Measurements from ENCODE around the gene EPN2.

DNA sequence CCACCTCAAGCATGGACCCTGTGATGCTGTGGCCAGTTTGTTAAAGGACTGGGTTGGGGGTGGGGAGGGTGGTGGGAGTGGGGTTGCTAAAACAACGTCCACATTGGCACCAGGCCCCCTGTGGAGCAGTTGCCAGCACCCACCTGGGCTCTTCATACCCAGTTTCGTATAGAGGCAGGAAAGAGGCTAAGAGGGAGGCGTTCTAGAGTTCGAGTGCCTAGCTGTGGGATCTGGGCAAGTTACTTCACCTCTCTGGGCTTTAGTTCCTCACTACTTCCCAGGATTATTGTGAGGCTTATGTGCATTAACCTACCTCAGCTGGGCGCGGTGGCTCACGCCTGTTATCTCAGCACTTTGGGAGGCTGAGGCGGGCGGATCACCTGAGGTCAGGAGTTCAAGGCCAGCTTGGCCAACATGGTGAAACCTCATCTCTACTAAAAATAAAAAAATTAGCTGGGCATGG lies 148.4 kb downstream of the EPN2 start:
- TF ChIP-seq ELF1 (IDR thresholded peaks at IDR 0.05; ENCODE audit: borderline replicate concordance, low read depth) (no peak), POLR2AphosphoS5 (IDR thresholded peaks at IDR 0.05; ENCODE audit: low read depth, low read length) (no peak), POLR2A (IDR thresholded peaks at IDR 0.05; ENCODE audit: borderline replicate concordance, extremely low read depth, insufficient read depth, insufficient read length) (no peak), CEBPB (IDR thresholded peaks at IDR 0.05; ENCODE audit: low read depth) (no peak), EZH2 (IDR thresholded peaks at IDR 0.05) (no peak), SIN3A (IDR thresholded peaks at IDR 0.05; ENCODE audit: low read depth) (no peak), CBX3 (IDR thresholded peaks at IDR 0.05; ENCODE audit: low read depth) (no peak), SRF (IDR thresholded peaks at IDR 0.05; ENCODE audit: low read depth) (no peak), RAD21 (IDR thresholded peaks at IDR 0.05; ENCODE audit: low read depth) (no peak), FOSL1 (IDR thresholded peaks at IDR 0.05; ENCODE audit: low read depth) (no peak)
- TF ChIP-seq, protein P1, sequence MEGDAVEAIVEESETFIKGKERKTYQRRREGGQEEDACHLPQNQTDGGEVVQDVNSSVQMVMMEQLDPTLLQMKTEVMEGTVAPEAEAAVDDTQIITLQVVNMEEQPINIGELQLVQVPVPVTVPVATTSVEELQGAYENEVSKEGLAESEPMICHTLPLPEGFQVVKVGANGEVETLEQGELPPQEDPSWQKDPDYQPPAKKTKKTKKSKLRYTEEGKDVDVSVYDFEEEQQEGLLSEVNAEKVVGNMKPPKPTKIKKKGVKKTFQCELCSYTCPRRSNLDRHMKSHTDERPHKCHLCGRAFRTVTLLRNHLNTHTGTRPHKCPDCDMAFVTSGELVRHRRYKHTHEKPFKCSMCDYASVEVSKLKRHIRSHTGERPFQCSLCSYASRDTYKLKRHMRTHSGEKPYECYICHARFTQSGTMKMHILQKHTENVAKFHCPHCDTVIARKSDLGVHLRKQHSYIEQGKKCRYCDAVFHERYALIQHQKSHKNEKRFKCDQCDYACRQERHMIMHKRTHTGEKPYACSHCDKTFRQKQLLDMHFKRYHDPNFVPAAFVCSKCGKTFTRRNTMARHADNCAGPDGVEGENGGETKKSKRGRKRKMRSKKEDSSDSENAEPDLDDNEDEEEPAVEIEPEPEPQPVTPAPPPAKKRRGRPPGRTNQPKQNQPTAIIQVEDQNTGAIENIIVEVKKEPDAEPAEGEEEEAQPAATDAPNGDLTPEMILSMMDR (IDR thresholded peaks at IDR 0.05 in 2 of 3, conservative IDR thresholded peaks at IDR 0.05 in 1 of 3; ENCODE audit: borderline replicate concordance in 1 of 3, insufficient read depth in 1 of 3, low read depth in 2 of 3, low read length in 2 of 3): no peak
- TF ChIP-seq, protein P2, sequence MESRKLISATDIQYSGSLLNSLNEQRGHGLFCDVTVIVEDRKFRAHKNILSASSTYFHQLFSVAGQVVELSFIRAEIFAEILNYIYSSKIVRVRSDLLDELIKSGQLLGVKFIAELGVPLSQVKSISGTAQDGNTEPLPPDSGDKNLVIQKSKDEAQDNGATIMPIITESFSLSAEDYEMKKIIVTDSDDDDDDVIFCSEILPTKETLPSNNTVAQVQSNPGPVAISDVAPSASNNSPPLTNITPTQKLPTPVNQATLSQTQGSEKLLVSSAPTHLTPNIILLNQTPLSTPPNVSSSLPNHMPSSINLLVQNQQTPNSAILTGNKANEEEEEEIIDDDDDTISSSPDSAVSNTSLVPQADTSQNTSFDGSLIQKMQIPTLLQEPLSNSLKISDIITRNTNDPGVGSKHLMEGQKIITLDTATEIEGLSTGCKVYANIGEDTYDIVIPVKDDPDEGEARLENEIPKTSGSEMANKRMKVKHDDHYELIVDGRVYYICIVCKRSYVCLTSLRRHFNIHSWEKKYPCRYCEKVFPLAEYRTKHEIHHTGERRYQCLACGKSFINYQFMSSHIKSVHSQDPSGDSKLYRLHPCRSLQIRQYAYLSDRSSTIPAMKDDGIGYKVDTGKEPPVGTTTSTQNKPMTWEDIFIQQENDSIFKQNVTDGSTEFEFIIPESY (IDR thresholded peaks at IDR 0.05; ENCODE audit: extremely low read depth, insufficient replicate concordance, low read length): no peak
- TF ChIP-seq, protein P3, sequence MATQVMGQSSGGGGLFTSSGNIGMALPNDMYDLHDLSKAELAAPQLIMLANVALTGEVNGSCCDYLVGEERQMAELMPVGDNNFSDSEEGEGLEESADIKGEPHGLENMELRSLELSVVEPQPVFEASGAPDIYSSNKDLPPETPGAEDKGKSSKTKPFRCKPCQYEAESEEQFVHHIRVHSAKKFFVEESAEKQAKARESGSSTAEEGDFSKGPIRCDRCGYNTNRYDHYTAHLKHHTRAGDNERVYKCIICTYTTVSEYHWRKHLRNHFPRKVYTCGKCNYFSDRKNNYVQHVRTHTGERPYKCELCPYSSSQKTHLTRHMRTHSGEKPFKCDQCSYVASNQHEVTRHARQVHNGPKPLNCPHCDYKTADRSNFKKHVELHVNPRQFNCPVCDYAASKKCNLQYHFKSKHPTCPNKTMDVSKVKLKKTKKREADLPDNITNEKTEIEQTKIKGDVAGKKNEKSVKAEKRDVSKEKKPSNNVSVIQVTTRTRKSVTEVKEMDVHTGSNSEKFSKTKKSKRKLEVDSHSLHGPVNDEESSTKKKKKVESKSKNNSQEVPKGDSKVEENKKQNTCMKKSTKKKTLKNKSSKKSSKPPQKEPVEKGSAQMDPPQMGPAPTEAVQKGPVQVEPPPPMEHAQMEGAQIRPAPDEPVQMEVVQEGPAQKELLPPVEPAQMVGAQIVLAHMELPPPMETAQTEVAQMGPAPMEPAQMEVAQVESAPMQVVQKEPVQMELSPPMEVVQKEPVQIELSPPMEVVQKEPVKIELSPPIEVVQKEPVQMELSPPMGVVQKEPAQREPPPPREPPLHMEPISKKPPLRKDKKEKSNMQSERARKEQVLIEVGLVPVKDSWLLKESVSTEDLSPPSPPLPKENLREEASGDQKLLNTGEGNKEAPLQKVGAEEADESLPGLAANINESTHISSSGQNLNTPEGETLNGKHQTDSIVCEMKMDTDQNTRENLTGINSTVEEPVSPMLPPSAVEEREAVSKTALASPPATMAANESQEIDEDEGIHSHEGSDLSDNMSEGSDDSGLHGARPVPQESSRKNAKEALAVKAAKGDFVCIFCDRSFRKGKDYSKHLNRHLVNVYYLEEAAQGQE (IDR thresholded peaks at IDR 0.05; ENCODE audit: low read depth): no peak
